Right ventricle myocardium inferior (tissue), 1 donor: ENCODE results near the gene LRIG1. TPM values are rescaled to one million over a fixed set of nuclear protein-coding genes. Genes with fewer than 3 reads are reported as not detected.

Experiments
- ATAC-seq: fragments of 200-7000 bp; cut with Tn5 transposase; one replicate; pipeline ENCODE4 v1.9.1; 2020; ENCODE audit warnings: mild to moderate bottlenecking, moderate library complexity
- DNase-seq: peaks from one replicate; pipeline ENCODE4 v3.0.0; 2021; ENCODE audit errors: missing footprints
- intact Hi-C: fragments of 100-400 bp; cut with DNase I; formaldehyde crosslinking; loops from one replicate; pipeline ENCODE4 v1.11.0; 2022
- long read RNA-seq: library from polyadenylated mRNA; unstranded; transcript quantifications from one replicate; pipeline ENCODE4 v2.0.0, GENCODE V29; 2021
- total RNA-seq: library from RNA; stranded (reverse); fragmentation: NEBNext Ultra II Directional; extraction: Animal tissue kit (Norgen Biotek cat#: 25700); gene quantifications from one replicate; pipeline ENCODE4 v1.2.1, GENCODE V29; 2021
- donor health status: DM: no; HTN: yes; CAD: no; lungs with severe emphysema.

Gene LRIG1, protein sequence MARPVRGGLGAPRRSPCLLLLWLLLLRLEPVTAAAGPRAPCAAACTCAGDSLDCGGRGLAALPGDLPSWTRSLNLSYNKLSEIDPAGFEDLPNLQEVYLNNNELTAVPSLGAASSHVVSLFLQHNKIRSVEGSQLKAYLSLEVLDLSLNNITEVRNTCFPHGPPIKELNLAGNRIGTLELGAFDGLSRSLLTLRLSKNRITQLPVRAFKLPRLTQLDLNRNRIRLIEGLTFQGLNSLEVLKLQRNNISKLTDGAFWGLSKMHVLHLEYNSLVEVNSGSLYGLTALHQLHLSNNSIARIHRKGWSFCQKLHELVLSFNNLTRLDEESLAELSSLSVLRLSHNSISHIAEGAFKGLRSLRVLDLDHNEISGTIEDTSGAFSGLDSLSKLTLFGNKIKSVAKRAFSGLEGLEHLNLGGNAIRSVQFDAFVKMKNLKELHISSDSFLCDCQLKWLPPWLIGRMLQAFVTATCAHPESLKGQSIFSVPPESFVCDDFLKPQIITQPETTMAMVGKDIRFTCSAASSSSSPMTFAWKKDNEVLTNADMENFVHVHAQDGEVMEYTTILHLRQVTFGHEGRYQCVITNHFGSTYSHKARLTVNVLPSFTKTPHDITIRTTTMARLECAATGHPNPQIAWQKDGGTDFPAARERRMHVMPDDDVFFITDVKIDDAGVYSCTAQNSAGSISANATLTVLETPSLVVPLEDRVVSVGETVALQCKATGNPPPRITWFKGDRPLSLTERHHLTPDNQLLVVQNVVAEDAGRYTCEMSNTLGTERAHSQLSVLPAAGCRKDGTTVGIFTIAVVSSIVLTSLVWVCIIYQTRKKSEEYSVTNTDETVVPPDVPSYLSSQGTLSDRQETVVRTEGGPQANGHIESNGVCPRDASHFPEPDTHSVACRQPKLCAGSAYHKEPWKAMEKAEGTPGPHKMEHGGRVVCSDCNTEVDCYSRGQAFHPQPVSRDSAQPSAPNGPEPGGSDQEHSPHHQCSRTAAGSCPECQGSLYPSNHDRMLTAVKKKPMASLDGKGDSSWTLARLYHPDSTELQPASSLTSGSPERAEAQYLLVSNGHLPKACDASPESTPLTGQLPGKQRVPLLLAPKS
- 93.8 TPM for total RNA-seq
- long read RNA-seq, full-length matches to known transcripts, result 54 of 102 reads
- long read RNA-seq, partial matches to known transcripts, result 43 of 102 reads
- long read RNA-seq, other reads (novel, unspliced or antisense), result 5 of 102 reads

DNA sequence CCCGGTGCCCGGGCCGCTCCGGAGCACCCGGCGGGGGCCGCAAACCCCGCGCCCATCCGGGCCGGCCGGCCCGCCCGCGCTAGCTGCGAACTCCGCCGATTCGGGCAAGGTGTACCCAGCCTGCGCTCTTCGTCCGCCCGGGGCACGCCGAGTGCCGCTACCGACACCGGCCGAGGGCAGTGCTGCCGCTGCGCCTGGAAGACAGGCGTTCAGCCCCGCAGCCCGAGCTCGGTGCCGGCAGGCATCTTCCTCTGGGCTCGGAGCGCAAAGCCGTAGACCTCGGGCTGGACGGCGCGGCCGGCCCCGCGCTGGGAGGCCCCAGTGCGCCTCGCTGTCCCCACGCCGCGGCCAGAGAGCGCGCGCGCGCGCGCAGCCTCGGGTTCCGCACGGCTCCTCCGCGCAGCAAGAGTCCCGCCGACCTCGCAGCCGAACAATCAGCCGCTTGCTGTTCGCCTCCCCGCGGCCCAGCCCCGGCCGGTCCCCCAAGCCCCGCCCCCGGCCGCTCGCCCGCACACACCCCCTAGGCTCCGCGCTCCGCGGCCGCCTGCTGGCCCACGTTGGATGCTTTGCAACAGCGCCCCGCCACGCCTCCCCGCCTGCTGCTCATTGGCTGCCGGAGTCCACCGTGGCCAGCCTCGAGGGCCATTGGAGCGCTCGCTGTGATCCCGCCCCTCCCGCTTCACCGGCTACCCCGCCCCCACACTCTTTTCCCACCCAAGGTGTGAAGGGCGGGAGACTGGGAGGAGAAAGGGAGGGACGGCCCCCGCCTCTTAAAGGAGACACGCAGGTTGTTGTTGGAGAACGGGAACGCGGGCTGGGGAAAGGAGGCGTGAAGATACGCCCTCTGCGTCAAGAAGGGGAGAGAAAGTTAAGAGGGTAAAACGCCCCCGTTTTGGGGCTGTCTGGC lies at the start of gene LRIG1:
TSS of gene LRIG1 (minus strand) at position 447 of the 907 bp plus-strand sequence. CDS start 615 bp downstream, outside the sequence.
- intact Hi-C loops, result loop anchor here (2.0 to 5.0 kb wide), 4 partner anchors 50 to 316 kb away; no protein-coding TSS in a partner anchor
- peak; percentile 99 for ATAC-seq

DNA sequence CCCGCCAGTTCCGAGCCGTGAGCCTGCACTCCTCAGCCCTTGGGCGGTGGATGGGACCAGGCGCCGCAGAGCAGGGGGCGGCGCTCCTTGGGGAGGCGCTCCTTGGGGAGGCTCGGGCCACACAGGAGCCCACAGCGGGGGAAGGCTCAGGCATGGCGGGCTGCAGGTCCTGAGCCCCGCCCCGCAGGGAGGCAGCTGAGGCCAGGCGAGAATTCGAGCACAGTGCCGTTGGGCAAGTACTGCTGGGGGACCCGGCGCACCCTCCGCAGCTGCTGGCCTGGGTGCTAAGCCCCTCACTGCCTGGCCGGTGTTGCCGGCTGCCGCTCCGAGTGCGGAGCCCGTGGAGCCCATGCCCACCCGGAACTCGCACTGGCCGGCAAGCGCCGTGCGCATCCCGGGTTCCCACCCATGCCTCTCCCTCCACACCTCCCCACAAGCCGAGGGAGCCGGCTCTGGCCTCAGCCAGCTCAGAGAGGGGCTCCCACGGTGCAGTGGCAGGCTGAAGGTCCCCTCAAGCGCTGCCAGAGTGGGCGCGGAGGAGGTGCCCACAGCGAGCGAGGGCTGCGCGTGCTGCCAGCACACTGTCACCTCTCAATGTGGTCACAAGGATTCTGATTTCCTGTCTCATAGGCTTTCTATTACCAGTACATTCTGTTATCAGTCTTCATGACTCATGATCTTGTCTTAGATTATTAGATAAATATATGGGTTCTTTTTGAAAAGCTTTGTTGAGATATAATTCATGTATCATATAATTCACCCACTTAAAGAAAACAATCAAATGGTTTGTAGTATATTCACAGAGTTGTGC lies 44.0 kb upstream of the LRIG1 start:
- DNase-seq (no peak), ATAC-seq (no peak)
- intact Hi-C loops, result no loop called here

More for the DNA sequence above, at the start of gene LRIG1:
- peak; percentile 100 for DNase-seq

DNA sequence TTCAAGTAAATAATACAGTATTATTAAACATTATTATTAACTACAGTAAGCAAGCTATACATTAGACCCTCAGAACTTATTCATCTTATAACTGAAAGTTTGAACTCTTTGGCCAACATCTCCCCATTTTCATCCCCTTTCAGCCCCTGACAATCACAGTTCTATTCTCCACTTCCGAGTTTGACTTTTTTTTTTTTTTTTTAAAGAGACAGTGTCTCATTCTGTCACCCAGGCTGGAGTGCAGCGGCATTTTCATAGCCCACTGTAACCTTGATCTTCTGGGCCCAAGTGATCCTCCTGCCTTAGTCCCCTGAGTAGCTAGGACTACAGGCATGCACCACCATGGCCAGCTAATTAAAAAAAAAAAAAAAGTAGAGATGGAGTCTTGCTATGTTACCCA lies 41.3 kb upstream of the LRIG1 start:
- intact Hi-C loops, result no loop called here
- DNase-seq (no peak), ATAC-seq (no peak)

DNA sequence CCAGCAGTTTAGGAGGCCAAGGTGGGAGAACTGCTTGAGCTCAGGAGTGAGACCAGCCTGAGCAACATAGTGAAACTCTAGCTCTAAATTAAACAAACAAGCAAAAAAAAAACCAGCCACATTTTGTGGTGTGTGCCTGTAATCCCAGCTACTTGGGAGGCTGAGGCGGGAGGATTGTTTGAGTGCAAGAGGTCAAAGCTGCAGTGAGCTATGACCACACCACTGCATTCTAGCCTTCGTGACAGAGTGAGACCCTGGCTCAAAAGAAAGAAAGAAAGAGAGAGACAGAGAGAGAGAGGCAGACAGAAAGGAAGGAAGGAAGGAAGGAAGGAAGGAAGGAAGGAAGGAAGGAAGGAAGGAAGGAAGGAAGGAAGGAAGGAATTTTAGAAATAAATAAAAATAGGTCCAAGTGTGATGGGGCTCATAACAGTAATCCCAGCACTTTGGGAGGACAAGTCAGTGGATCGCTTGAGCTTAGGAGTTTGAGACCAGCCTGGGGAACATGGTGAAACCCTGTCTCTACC lies 38.7 kb upstream of the LRIG1 start:
- ATAC-seq (no peak), DNase-seq (no peak)
- intact Hi-C loops, result no loop called here

DNA sequence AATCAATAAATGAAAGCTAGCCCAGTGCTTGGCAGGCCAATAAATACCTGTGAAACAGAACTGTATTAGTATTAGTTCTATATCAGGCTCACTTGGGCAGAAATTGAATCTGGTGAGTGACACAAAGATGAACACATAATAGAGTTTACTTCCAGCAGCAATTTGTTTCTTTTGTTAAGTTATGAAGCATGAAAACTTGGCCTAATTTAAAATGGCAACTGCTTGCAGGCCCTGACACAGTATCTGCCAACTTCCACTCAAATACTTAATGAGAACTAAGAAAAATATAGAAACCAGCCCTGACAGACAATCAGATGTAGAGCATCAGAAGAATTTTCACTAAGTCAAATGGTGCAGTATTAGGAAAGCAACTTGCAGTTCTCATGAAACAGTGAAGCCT lies 37.6 kb upstream of the LRIG1 start:
- no peak for ATAC-seq
- DNase-seq, result no peak
- intact Hi-C loops, result no loop called here

DNA sequence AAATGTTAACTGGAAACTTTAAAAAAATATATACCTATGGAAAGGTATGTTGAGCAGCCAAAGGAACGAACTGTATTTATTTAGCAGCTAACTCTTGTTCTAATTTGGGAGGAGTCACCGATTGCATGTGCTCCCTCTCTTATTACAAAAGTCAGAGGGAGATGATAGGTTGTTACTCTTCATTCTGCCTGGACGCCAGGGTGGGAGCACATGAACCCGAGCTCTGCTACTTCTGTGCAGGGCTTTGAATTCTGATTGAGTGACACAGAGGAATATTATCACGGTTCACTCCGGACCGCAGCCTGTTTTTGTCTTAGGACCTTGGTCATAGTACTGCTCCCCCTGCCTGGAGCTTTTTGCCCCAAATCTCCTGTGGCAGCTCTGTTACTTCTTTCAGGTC lies 36.9 kb upstream of the LRIG1 start:
- intact Hi-C loops, result no loop called here
- no peak for DNase-seq
- no peak for ATAC-seq

DNA sequence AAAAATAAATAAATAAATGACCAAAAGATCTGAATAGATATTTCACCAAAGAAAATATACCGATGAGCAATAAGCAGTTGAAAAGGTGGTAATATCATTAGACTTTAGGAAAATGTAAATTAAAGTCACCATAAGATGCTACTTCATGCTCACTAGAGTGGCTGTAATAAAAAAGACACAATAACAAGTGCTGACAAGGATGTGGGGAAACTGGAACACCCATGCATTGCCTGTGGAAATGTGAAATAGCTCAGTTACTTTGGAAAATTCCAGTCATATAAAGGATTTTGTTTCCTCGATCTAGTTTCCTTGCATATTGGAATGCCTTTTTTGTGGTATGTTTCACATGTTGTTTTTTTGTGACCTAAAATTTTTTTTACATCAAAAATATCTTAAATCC lies 36.0 kb upstream of the LRIG1 start:
- intact Hi-C loops, result no loop called here
- no peak for DNase-seq
- no peak for ATAC-seq

DNA sequence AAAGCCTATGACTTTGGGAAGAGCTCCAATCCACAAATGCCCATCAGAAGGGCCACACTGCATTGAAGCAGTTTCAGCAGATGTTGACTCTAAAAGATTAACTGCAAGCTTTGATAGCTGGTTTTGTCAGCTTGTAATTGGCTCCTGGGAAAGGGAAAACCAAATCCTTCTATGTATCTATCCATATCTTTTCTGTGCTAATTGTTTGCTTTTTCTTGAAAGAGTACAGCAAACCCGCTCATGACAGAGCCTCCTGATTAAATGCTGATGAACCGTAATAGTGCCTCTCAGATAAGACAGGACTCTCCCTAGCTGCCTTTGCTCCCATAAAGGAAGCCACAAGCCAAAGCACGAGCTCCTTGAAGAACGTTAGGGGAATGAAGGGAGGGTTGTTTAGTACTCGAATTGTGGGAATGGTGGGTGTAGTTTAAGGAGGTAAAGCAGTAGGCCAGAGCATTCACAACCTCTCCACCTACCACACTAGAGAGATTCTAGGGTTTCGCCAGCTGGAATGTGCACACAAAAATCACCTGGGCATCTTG lies 33.6 kb upstream of the LRIG1 start:
- intact Hi-C loops, result no loop called here
- ATAC-seq, result no peak
- DNase-seq, result no peak

DNA sequence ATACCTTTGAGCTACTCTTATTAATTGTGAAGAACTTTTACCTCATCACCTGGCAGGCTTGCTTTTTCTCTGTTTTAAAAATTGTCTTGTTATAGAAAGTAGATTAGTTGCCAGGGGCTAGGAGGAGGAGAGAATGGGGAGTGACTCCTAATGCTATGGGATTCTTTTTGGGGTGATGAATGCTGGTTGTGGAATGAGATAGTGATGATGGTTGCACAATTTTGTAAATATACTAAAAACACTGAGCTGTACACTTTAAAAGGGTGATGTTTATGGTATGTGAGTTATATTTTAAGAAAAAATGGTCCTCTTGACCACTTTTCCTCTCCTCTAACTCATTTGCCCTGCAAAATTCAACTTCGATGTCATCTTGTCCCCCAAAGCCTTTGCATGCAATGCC lies 31.8 kb upstream of the LRIG1 start:
- intact Hi-C loops, result no loop called here
- DNase-seq (no peak), ATAC-seq (no peak)

DNA sequence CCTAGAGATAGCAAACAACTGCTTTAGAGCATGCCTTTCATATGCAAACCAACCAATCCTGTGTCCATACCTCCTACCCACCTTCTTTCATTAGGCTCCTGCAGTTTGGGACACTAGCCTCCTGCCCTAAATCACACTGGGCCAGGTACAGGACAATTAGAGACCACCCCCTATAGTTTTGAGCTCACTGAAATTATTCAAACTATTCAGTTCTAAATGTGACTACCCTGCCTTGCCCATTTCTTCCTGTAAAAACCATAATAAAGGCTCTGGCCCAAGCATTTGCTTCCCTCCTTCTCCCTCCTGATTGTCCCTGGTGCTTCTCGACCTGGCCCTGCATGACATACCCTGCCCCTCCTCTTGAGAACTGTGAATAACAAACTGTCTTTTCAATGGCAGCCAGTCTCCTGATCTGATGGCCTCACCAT lies 31.4 kb upstream of the LRIG1 start:
- ATAC-seq, result no peak
- no peak for DNase-seq
- intact Hi-C loops, result no loop called here

DNA sequence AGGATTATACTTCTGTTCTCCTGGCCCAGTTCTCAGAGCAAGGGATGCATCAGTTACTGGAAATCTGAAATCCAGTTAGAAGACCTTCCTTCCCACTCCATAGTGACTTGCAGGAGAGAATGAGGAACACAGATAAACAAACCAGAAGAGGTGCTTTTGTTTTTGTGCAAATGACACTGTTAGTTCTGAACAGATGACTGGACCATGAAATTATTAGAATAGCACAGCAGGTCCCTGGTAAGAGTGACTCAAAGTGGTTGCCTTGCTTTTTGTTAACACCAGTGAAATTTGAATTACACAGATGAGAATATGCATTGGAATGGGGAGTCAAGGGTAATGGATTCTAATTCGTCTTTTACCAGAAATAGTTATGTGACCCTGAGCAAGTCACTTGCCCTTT lies 30.4 kb upstream of the LRIG1 start:
- DNase-seq (no peak), ATAC-seq (no peak)
- intact Hi-C loops, result no loop called here

DNA sequence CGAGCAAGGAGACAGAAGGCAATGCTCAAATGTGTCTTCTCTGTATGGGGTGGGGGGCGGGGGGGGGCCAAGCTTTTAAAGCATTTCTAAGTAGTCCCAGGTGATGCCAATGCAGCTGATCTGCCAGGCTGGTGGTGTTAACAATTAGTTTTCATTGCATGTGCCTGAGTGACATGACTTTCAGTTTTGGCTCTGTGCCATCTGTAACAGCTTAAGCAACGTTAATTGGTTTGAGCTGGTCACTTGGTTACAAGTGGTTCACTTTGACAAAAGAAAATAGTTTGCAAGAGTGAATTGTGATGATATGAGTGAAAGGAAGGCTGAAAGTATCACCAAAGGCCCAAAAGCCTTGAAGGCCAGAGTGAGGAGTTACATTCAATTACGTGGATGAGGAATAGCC lies 26.4 kb upstream of the LRIG1 start:
- ATAC-seq (no peak), DNase-seq (no peak)
- intact Hi-C loops, result no loop called here

DNA sequence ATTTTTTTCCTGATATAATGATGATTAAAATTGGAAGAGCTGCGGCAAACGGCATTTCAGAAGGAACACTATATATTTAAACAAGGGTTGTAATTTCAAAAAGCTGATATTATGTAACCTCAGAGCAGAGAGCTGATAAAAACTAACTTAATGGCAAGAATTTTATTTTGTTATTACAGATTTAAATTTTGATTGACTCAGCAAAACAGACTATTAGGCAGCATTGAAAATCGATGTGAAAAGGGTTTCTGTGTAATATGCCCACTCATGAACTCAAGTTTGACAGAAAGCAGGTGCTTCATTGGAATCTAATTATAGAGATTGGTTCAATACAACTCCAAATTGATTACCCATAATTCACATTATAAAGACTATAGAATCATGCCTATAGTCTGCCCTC lies 24.9 kb upstream of the LRIG1 start:
- ATAC-seq, result no peak
- intact Hi-C loops, result no loop called here
- no peak for DNase-seq

DNA sequence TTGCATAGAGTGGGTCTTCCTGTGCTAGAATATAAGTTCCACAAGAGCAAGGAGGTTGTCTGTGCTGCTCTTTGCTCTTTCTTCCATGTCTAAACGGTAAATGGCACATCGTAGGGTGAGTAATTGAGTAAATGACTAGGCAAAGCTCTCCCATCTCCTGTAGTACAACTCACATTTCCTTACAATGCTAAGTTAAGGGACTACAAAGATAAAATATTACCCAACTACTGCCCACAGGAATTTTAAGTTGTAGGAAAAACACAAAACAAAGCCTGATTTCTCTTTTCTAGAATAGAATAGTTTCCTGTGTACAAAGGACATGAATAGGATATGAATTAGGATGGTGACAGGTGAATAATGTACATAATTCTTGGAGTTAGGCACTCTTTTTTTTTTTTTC lies 19.9 kb upstream of the LRIG1 start:
- intact Hi-C loops, result no loop called here
- DNase-seq, result no peak
- ATAC-seq, result no peak

DNA sequence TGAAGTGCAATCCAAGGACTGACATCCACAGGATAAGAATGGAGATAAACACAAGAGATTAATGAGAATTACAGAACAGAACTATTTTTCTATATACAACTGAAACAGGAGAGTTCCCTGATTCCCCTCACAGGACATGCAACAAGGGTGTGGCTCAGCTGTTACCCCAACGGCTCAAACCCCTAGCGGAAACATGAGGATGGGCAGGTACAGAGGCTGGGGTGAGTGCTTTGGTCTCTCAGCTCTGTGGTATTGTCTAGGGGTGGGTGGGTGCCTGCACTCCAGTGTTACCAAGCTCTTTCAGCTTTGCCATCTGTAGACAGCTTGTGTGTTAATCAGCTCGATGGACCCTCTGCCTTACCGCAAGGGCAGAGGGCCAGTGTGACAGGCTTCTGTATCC lies 17.8 kb upstream of the LRIG1 start:
- intact Hi-C loops, result no loop called here
- ATAC-seq (no peak), DNase-seq (no peak)

DNA sequence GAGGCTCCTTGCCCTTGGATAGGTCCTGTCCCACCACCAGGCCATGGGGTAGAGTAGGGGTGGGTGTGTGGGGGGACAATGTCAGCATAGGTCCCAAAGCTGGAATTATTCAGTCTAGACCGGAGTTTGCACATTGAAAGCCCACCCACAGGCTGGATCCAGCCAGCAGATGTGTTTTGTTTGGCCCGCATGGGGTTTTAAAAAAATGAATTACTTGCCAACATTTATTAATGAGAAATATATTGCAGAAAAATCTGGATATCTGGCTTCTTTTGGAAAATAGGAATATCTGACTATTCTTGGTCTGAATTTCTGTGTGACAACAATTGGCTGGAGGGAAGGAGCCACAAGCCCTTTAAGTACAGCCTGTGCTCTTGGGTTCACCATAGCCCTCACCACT lies 17.3 kb upstream of the LRIG1 start:
- DNase-seq, result no peak
- ATAC-seq, result no peak
- intact Hi-C loops, result no loop called here

DNA sequence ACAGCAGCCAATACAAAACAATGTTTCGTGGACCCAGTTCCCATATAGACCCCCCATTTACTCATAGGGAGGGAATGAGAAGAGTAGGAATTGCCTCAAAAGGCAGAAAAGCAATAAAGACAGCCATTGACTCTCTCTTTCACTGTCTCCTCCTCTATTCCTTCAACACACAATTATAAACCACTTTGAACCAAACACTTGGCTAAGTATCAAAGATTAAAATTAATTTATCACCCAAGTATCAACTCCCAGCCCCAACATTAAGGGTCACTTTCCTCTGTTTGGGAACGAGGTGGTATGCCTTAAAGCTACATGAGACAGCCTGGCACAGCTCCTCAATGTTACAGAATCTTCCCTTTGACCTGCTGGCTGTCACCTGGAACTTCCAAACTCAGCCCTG lies 16.4 kb upstream of the LRIG1 start:
- intact Hi-C loops, result no loop called here
- DNase-seq (no peak), ATAC-seq (no peak)
